Calu3 (cell line): ENCODE results near the gene DDX56. TPM values are rescaled to one million over a fixed set of nuclear protein-coding genes. Genes with fewer than 3 reads are reported as not detected.

Source experiments
- BruUV-seq: library from RNA; stranded (reverse); fragments of 400-500 nt; replicated peaks from 2 replicates; lab custom pipeline; 2021; lab: Mats Ljungman, UMichigan
- CTCF ChIA-PET: fragments of 300-600 bp; sonication (Branson Sonifier 250); formaldehyde crosslinking; loops from one replicate; lab custom pipeline; 2022; ENCODE audit warnings: antibody characterized with exemption; lab: Charles Lee
- DNase-seq: peaks from one replicate; pipeline ENCODE4 v3.0.0; 2022
- H3K27ac Mint-ChIP-seq: one replicate; pipeline ENCODE4 v1.8.0; 2022; ENCODE audit warnings: mixed read lengths; ENCODE audit not compliant: unreplicated experiment
- H3K27me3 Mint-ChIP-seq: one replicate; pipeline ENCODE4 v1.8.0; 2022; ENCODE audit warnings: mixed read lengths; ENCODE audit not compliant: unreplicated experiment
- H3K36me3 Mint-ChIP-seq: one replicate; pipeline ENCODE4 v1.8.0; 2022; ENCODE audit warnings: mild to moderate bottlenecking, moderate library complexity, mixed read lengths; ENCODE audit not compliant: insufficient read depth, unreplicated experiment
- H3K4me1 Mint-ChIP-seq: one replicate; pipeline ENCODE4 v1.8.0; 2022; ENCODE audit warnings: mild to moderate bottlenecking, low read depth, mixed read lengths; ENCODE audit not compliant: unreplicated experiment
- H3K4me3 Mint-ChIP-seq: one replicate; pipeline ENCODE4 v1.8.0; 2022; ENCODE audit warnings: mild to moderate bottlenecking, low read depth, moderate library complexity, mixed read lengths; ENCODE audit not compliant: unreplicated experiment
- H3K9me3 Mint-ChIP-seq: one replicate; pipeline ENCODE4 v1.8.0; 2022; ENCODE audit warnings: low read depth, mixed read lengths; ENCODE audit not compliant: unreplicated experiment
- intact Hi-C: fragments of 100-400 bp; cut with micrococcal nuclease; formaldehyde crosslinking; loops from one replicate; pipeline ENCODE4 v1.10.0; 2022; ENCODE audit not compliant: unreplicated experiment
- total RNA-seq: library from RNA; stranded (reverse); gene quantifications from 2 replicates; pipeline ENCODE4 v1.2.3, GENCODE V29; 2022
- TF ChIP-seq, protein P1 (sequence below): fragments of 200-600 bp; IDR thresholded peaks from one replicate; pipeline ENCODE4 v1.8.0; 2022; ENCODE audit warnings: antibody characterized with exemption; ENCODE audit not compliant: unreplicated experiment

Gene DDX56
- total RNA-seq, 1 experiment from 2014 or later = 157 TPM

DNA sequence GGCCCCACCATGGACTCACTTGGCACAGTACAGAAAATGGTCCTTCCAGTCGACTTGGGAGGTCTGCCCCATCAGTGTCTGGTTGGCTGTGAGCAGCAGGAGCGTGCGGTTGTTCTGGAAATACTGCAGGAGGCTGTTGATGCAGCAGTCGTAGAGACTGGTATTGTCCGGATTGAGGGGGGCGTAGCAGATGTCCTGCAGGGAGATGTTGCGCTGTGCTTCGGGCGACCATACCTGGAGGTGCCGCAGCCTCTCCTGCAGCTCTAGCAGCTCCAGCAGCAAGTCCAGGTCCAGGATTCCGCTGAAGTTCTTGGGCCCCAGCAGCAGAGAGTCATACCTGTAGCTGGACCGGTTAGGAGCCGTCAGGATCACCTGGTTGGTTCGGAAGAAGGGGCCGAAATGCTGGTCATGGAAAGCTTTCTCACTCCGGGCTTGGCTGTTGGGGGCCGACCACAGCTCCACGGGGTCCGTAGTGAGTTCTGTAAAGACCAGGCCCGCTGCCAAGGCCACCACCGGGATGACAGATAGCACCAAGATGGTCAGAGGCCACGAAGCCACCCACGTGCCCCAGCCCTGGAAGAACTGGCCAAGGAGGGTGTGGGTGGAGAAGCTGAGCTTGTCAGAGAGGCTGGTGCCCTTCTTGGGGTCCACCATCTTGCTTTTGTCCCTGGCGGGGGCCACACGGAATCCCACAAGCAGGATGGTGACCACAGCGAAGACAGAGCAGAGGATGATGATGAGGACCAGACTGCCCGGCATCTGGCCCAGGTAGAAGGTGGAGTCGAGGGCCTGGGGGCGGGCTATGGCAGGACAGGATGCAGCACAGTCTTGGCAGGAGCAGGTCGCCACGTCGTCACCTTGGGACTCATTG, 34.7 kb downstream of the DDX56 start:
- intact Hi-C loops = no loop called here
- peak overlapping the region; percentile 85 for H3K27ac Mint-ChIP-seq
- H3K27me3 Mint-ChIP-seq = no peaks in the 10 kb centered on the region
- BruUV-seq = TSS peak; percentile 14
- peak overlapping the region; percentile 78 for H3K4me3 Mint-ChIP-seq
- H3K4me1 Mint-ChIP-seq = peaks cover 81% of the 10 kb centered on the region
- TF ChIP-seq, protein P1, sequence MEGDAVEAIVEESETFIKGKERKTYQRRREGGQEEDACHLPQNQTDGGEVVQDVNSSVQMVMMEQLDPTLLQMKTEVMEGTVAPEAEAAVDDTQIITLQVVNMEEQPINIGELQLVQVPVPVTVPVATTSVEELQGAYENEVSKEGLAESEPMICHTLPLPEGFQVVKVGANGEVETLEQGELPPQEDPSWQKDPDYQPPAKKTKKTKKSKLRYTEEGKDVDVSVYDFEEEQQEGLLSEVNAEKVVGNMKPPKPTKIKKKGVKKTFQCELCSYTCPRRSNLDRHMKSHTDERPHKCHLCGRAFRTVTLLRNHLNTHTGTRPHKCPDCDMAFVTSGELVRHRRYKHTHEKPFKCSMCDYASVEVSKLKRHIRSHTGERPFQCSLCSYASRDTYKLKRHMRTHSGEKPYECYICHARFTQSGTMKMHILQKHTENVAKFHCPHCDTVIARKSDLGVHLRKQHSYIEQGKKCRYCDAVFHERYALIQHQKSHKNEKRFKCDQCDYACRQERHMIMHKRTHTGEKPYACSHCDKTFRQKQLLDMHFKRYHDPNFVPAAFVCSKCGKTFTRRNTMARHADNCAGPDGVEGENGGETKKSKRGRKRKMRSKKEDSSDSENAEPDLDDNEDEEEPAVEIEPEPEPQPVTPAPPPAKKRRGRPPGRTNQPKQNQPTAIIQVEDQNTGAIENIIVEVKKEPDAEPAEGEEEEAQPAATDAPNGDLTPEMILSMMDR = no peak
- peaks cover 56% of the 10 kb centered on the region for H3K36me3 Mint-ChIP-seq
- no peaks in the 10 kb centered on the region for H3K9me3 Mint-ChIP-seq
- no peak for DNase-seq
- CTCF ChIA-PET = interaction anchor here (0.6 kb wide), 1 partner anchor 45 kb away, joined by 3 read pairs; no protein-coding TSS in a partner anchor

DNA sequence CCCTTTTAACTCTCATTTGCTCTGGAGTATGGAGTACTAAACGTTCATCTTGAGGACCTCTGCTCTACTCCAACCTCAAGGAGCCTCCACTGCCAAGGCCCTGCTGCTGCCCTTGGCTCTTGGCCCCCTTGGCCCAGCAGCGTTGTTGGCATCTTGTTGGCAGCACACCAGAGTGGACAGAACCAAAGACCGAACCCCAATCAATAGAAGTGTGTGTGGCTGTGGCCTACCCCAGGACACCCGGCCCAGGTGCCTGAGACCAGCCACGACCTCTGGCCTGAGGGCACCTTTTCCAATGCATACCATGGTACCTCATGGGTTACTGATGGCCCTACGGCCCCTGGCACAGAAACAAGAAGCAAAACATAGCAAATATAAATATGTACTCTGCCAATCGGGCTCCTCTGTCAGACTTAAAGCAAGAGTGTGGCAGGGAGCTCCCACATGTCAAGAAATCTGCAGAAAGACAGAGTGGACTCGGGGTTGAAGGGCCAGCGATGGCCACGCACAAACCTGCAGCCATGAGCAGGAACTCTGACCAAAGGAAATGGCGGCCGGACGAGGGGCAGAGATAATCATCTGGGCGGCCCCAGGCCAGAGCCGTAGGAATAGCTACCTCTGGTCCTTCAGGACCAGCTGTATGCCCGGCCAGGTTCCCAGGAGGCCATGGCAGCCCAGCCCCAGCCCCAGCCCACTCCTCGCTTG, 35.5 kb downstream of the DDX56 start:
- Mint-ChIP-seq H3K27me3 (no peaks in the 10 kb centered on the region), H3K27ac (peak overlapping the region; percentile 40), H3K4me3 (peak overlapping the region; percentile 78), H3K4me1 (peaks cover 78% of the 10 kb centered on the region), H3K36me3 (peaks cover 58% of the 10 kb centered on the region), H3K9me3 (no peaks in the 10 kb centered on the region)
- no TSS peak for BruUV-seq
- CTCF ChIA-PET = interaction anchor here (0.6 kb wide), 1 partner anchor 44 kb away, joined by 3 read pairs; no protein-coding TSS in a partner anchor
- no peak for DNase-seq
- TF ChIP-seq, protein P1 = no peak
- intact Hi-C loops = no loop called here

DNA sequence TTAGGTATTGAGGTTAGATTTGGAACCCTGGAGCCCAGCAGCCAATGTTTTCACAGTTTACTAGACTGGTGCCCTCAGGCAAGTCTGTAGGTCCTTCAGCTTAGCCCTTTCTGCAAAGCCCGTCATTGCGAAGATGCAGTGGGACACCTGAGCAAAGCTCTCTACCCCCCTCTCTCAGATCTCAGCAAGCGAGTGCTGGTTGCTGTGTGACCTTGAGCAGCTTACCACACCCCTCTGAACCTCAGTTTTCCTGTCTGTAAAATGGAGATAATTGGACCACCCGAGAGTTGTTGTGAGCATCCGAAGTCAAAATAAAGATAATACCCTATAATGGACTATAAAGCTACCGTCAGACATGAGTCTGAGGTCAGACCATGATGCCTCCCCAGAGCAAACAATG, 36.3 kb downstream of the DDX56 start:
- no peak overlapping the region for H3K27ac Mint-ChIP-seq
- no peak for DNase-seq
- H3K9me3 Mint-ChIP-seq = no peaks in the 10 kb centered on the region
- H3K27me3 Mint-ChIP-seq = no peaks in the 10 kb centered on the region
- BruUV-seq = no TSS peak
- H3K4me3 Mint-ChIP-seq = peak overlapping the region; percentile 78
- TF ChIP-seq, protein P1 = no peak
- H3K36me3 Mint-ChIP-seq = peaks cover 57% of the 10 kb centered on the region
- intact Hi-C loops = no loop called here
- CTCF ChIA-PET = interaction anchor here (0.6 to 1.5 kb wide), 3 partner anchors 10 to 28 kb away, joined by 4 to 7 read pairs (median 4); no protein-coding TSS in a partner anchor
- H3K4me1 Mint-ChIP-seq = peaks cover 70% of the 10 kb centered on the region

DNA sequence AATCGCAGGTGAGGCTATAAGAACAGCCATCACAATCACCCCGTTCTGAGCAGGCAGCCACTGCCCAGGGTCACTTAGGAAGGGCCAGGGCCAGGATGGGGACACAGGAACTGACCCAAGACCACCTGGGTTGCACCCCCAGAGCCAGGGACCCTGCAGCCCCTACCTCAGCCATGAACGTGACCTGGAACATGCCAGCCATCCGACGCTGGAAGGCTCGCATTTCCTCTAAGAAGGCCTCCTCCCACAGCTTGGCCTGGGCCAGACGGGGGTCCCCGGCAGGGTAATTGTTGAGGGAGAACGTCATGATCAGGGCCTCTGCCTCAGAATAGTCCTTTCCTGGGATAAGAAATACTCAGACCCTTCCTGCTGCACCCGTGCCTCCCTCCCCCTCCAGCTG, 37.6 kb downstream of the DDX56 start:
- Mint-ChIP-seq H3K4me3 (no peak overlapping the region), H3K36me3 (peaks cover 54% of the 10 kb centered on the region), H3K27ac (no peak overlapping the region), H3K27me3 (no peaks in the 10 kb centered on the region), H3K4me1 (peaks cover 62% of the 10 kb centered on the region), H3K9me3 (no peaks in the 10 kb centered on the region)
- DNase-seq = no peak
- TF ChIP-seq, protein P1 = no peak
- CTCF ChIA-PET = interaction anchor here (1.4 to 1.5 kb wide), 2 partner anchors 11 to 29 kb away, joined by 3 to 7 read pairs; no protein-coding TSS in a partner anchor
- no TSS peak for BruUV-seq
- intact Hi-C loops = no loop called here
